Measurements from ENCODE around the gene CDK5RAP2. TPM values are rescaled to one million over a fixed set of nuclear protein-coding genes. Genes with fewer than 3 reads are reported as not detected.
A peak's percentile ranks its signal among the peaks of the same experiment; 100 is the strongest.

CDK5RAP2 gene
- total RNA-seq, 4 donors from 2014 or later = 53.5 to 74.2 (median 55.7) TPM

- TF ChIP-seq, protein P1, sequence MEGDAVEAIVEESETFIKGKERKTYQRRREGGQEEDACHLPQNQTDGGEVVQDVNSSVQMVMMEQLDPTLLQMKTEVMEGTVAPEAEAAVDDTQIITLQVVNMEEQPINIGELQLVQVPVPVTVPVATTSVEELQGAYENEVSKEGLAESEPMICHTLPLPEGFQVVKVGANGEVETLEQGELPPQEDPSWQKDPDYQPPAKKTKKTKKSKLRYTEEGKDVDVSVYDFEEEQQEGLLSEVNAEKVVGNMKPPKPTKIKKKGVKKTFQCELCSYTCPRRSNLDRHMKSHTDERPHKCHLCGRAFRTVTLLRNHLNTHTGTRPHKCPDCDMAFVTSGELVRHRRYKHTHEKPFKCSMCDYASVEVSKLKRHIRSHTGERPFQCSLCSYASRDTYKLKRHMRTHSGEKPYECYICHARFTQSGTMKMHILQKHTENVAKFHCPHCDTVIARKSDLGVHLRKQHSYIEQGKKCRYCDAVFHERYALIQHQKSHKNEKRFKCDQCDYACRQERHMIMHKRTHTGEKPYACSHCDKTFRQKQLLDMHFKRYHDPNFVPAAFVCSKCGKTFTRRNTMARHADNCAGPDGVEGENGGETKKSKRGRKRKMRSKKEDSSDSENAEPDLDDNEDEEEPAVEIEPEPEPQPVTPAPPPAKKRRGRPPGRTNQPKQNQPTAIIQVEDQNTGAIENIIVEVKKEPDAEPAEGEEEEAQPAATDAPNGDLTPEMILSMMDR (IDR thresholded peaks at IDR 0.05) = no peak
- no peak for TF ChIP-seq POLR2A (IDR thresholded peaks at IDR 0.05)
- H3K4me3 ChIP-seq (ENCODE audit: low read depth, poor library complexity, severe bottlenecking) = no peak overlapping the region
- no peak for DNase-seq (ENCODE audit: low spot score in 2 of 2)
- WGBS, 2 donors = 58% methylated on average over 2 of the region's 2 CpGs
- intact Hi-C loops (cut with DNase I; ENCODE audit: low total_unique reads) = no loop called here
Measured at GRCh38 chr9:120593955-120594277, 13.9 kb upstream of the CDK5RAP2 start.

GRCh38 chr9:120593250-120593954 lies 13.4 kb upstream of the CDK5RAP2 start:
- intact Hi-C loops (cut with DNase I; ENCODE audit: low total_unique reads) = no loop called here
- TF ChIP-seq, protein P1 (IDR thresholded peaks at IDR 0.05) = no peak
- no peak for TF ChIP-seq POLR2A (IDR thresholded peaks at IDR 0.05)
- no peak for DNase-seq (ENCODE audit: low spot score in 2 of 2)
- 80 to 89% methylated on average over 5 of the region's 5 CpGs for WGBS, 2 donors
- no peak overlapping the region for H3K4me3 ChIP-seq (ENCODE audit: low read depth, poor library complexity, severe bottlenecking)

GRCh38 chr9:120592210-120592609 lies 12.2 kb upstream of the CDK5RAP2 start:
- TF ChIP-seq, protein P1 (IDR thresholded peaks at IDR 0.05) = no peak
- no peak for TF ChIP-seq POLR2A (IDR thresholded peaks at IDR 0.05)
- intact Hi-C loops (cut with DNase I; ENCODE audit: low total_unique reads) = no loop called here
- DNase-seq (ENCODE audit: low spot score in 2 of 2) = no peak
- WGBS, 2 donors = 94% methylated on average over 8 of the region's 8 CpGs
- no peak overlapping the region for H3K4me3 ChIP-seq (ENCODE audit: low read depth, poor library complexity, severe bottlenecking)

DNA sequence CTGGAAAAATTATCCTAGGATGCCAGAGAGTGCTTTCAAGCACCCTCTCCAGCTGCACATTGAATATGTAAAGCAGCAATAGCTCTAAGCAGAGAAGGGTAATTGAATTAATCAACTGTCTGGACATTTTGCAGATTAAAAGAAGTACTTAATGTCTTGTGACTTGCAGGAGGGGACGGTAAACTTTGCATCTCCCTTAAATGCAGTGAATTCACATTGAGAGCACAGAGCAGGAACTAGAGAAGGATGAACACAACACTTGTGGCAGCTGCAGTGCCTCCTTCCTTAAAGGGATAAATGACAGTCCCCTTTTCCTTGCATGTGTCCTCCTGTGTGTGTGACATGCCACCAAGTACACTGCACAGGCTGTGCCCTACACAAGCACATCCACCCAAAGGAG lies 7.4 kb upstream of the CDK5RAP2 start:
- TF ChIP-seq, protein P1 (IDR thresholded peaks at IDR 0.05) = no peak
- no peak for TF ChIP-seq POLR2A (IDR thresholded peaks at IDR 0.05)
- no peak overlapping the region for H3K4me3 ChIP-seq (ENCODE audit: low read depth, poor library complexity, severe bottlenecking)
- DNase-seq (ENCODE audit: low spot score in 2 of 2) = no peak
- 43 to 50% methylated on average over 1 of the region's 1 CpG for WGBS, 2 donors
- intact Hi-C loops (cut with DNase I; ENCODE audit: low total_unique reads) = no loop called here

DNA sequence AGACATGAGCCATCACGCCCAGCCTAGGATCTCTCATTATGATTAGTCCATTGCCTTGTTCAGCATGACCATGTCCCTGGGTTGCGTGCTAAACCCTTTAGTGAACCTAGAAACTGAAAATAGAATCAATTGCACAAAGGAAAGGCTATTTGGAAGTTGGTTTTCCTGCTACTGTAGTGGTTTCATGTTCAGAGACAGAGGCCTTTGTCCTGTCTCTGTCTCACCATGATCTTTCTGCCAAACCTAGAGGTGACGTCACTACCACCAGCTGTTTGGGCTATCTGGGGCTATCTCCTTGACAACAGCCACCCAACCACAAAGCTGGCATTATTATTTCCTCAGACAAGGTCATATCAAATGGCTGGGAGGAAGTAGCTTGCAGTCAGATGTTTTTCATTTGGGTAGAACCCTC lies 4.0 kb upstream of the CDK5RAP2 start:
- no peak for TF ChIP-seq POLR2A (IDR thresholded peaks at IDR 0.05)
- TF ChIP-seq, protein P1 (IDR thresholded peaks at IDR 0.05) = no peak
- peak in 1 of 2 donors; percentile 51 for DNase-seq (ENCODE audit: low spot score in 2 of 2)
- intact Hi-C loops (cut with DNase I; ENCODE audit: low total_unique reads) = no loop called here
- no peak overlapping the region for H3K4me3 ChIP-seq (ENCODE audit: low read depth, poor library complexity, severe bottlenecking)
- WGBS, 2 donors = 65 to 66% methylated on average over 3 of the region's 3 CpGs
